Astrocyte (in vitro differentiated cells and primary cell): Measurements from ENCODE around the gene TARBP2. TPM values are rescaled to one million over a fixed set of nuclear protein-coding genes. Genes with fewer than 3 reads are reported as not detected.

Source experiments
- DNase-seq: peaks from one replicate; pipeline ENCODE4 v3.0.0-alpha.2; 2010; ENCODE audit warnings: low read depth
- FAIRE-seq: peaks from 2 replicates; lab custom pipeline; 2011; peaks lifted over from hg19 to GRCh38; lab: Jason Lieb, UNC
- H2AFZ ChIP-seq: 2 replicates; pipeline ENCODE4 v1.6.0; 2012; ENCODE audit warnings: low read depth, low read length, inconsistent platforms
- H3K27ac ChIP-seq: 2 replicates; pipeline ENCODE4 v1.5.1; 2011; ENCODE audit warnings: low read depth, low read length, inconsistent platforms
- H3K27me3 ChIP-seq: 2 replicates; pipeline ENCODE4 v1.6.0; 2011; ENCODE audit warnings: low read length, inconsistent platforms; ENCODE audit not compliant: insufficient read depth
- H3K36me3 ChIP-seq: 2 replicates; pipeline ENCODE4 v1.5.1; 2011; ENCODE audit warnings: low read length, inconsistent platforms; ENCODE audit not compliant: insufficient read depth
- H3K4me1 ChIP-seq: 2 replicates; pipeline ENCODE4 v1.5.1; 2011; ENCODE audit warnings: low read length, inconsistent platforms; ENCODE audit not compliant: insufficient read depth
- H3K4me2 ChIP-seq: 2 replicates; pipeline ENCODE4 v1.6.0; 2012; ENCODE audit warnings: low read length, inconsistent platforms
- H3K4me3 ChIP-seq: 2 replicates; pipeline ENCODE4 v1.5.1; 2011; ENCODE audit warnings: low read depth, mild to moderate bottlenecking, low read length, inconsistent platforms; ENCODE audit not compliant: insufficient read depth
- H3K79me2 ChIP-seq: 2 replicates; pipeline ENCODE4 v1.6.0; 2012; ENCODE audit warnings: mild to moderate bottlenecking, low read length, inconsistent platforms; ENCODE audit not compliant: insufficient read depth
- H3K9ac ChIP-seq: 2 replicates; pipeline ENCODE4 v1.6.0; 2012; ENCODE audit warnings: mild to moderate bottlenecking, low read length, inconsistent platforms
- H3K9me3 ChIP-seq: 2 replicates; pipeline ENCODE4 v1.5.1; 2012; ENCODE audit warnings: low read depth, mild to moderate bottlenecking, low read length, inconsistent platforms; ENCODE audit not compliant: insufficient read depth
- H4K20me1 ChIP-seq: 2 replicates; pipeline ENCODE4 v1.6.0; 2012; ENCODE audit warnings: low read length, inconsistent platforms; ENCODE audit not compliant: insufficient read depth
- H3K27ac Mint-ChIP-seq: one replicate; pipeline ENCODE4 v1.8.0; 2021; ENCODE audit warnings: mild to moderate bottlenecking, mixed read lengths; ENCODE audit not compliant: unreplicated experiment
- H3K27me3 Mint-ChIP-seq: one replicate; pipeline ENCODE4 v1.8.0; 2021; ENCODE audit warnings: low read depth, mixed read lengths; ENCODE audit not compliant: unreplicated experiment
- H3K36me3 Mint-ChIP-seq: one replicate; pipeline ENCODE4 v1.8.0; 2021; ENCODE audit warnings: low read depth, mixed read lengths; ENCODE audit not compliant: unreplicated experiment
- H3K4me1 Mint-ChIP-seq: one replicate; pipeline ENCODE4 v1.8.0; 2021; ENCODE audit warnings: low read depth, mixed read lengths; ENCODE audit not compliant: unreplicated experiment
- H3K4me3 Mint-ChIP-seq: one replicate; pipeline ENCODE4 v1.8.0; 2021; ENCODE audit warnings: mild to moderate bottlenecking, moderate library complexity, mixed read lengths; ENCODE audit not compliant: unreplicated experiment
- H3K9me3 Mint-ChIP-seq: one replicate; pipeline ENCODE4 v1.8.0; 2021; ENCODE audit warnings: mild to moderate bottlenecking, mixed read lengths; ENCODE audit not compliant: unreplicated experiment
- CTCF ChIP-seq: IDR thresholded peaks from 2 replicates; pipeline ENCODE4 v1.5.1; 2011; ENCODE audit warnings: low read depth, mild to moderate bottlenecking, inconsistent platforms, low read length, moderate library complexity; ENCODE audit not compliant: insufficient read depth
- EZH2 ChIP-seq: IDR thresholded peaks from 2 replicates; pipeline ENCODE4 v1.6.1; 2012; ENCODE audit warnings: mild to moderate bottlenecking, low read length, inconsistent platforms; ENCODE audit not compliant: insufficient read depth
- total RNA-seq: library from RNA; stranded (reverse); gene quantifications from 2 replicates; pipeline ENCODE4 v1.2.1, GENCODE V29; 2021

Gene TARBP2
- total RNA-seq, 1 donor from 2014 or later = 51.1 TPM

DNA sequence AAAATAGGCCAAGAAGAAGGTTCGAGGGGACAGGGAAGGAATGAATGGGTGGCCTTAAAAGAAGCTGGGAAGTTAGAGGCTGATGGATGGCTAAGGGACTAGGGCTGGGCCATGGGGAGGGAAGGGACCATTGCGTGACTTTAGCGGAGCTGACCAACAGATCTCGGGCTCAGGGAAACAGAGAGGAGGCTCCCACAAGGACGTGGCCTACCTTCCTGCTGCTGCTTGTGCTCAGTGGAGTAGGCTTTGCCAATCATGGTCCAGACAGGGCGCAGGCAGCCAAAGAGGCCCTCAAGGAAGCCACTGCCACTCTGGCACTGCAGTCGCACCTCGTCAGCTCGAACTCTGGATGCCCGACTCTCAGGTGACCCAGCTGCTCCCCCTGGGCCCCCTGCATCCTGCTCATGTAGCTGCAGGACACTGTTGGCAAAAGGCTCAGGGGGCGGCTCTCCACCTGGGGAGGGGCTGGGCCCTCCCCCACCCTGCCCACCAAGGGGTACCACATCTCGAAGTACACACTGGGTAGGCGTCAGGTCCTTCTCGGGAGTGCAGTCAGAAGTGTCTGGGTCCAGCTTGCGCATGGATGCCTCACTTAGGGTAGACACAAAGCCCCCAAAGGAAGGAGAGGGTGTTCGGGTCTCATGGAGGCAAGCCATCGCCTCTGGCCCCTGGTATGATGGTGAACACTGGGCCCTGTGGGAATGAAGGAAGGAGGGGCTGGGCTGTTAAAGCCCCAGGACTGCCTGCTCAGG, 14.2 kb upstream of the TARBP2 start:
- H4K20me1 ChIP-seq = peaks cover 59% of the 10 kb centered on the region
- peaks cover 13% of the 10 kb centered on the region for H3K4me1 Mint-ChIP-seq

GRCh38 chr12:53489242-53489864, 11.7 kb upstream of the TARBP2 start:
- FAIRE-seq = no peak
- H3K4me1 ChIP-seq = peaks cover 11% of the 10 kb centered on the region
- DNase-seq = no peak

More for the DNA sequence above, 14.2 kb upstream of the TARBP2 start:
- Histone ChIP-seq H3K79me2 (peaks cover 14% of the 10 kb centered on the region), H3K4me2 (no peak overlapping the region), H3K4me1 (peaks cover 2% of the 10 kb centered on the region), H3K36me3 (peaks cover 17% of the 10 kb centered on the region), H3K27ac (no peak overlapping the region), H3K9ac (no peak overlapping the region), H3K4me3 (no peak overlapping the region), H3K9me3 (no peaks in the 10 kb centered on the region), H2AFZ (no peak overlapping the region), H3K27me3 (no peaks in the 10 kb centered on the region)
- no peak for FAIRE-seq
- TF ChIP-seq EZH2 (no peak), CTCF (no peak)
- Mint-ChIP-seq H3K4me3 (no peak overlapping the region), H3K9me3 (no peaks in the 10 kb centered on the region), H3K27ac (no peak overlapping the region), H3K27me3 (no peaks in the 10 kb centered on the region), H3K36me3 (peaks cover 25% of the 10 kb centered on the region)
- no peak for DNase-seq

More at GRCh38 chr12:53489242-53489864, 11.7 kb upstream of the TARBP2 start:
- Histone ChIP-seq H3K4me2 (no peak overlapping the region), H3K4me3 (no peak overlapping the region), H3K27me3 (no peaks in the 10 kb centered on the region), H4K20me1 (peaks cover 35% of the 10 kb centered on the region), H3K9ac (no peak overlapping the region), H3K9me3 (no peaks in the 10 kb centered on the region), H2AFZ (no peak overlapping the region), H3K27ac (no peak overlapping the region), H3K36me3 (no peaks in the 10 kb centered on the region), H3K79me2 (peaks cover 17% of the 10 kb centered on the region)
- Mint-ChIP-seq H3K27ac (no peak overlapping the region), H3K36me3 (peaks cover 14% of the 10 kb centered on the region), H3K4me1 (peaks cover 23% of the 10 kb centered on the region), H3K4me3 (no peak overlapping the region), H3K9me3 (no peaks in the 10 kb centered on the region), H3K27me3 (no peaks in the 10 kb centered on the region)
- TF ChIP-seq CTCF (no peak), EZH2 (no peak)
